ENCODE measurements around the gene PRKACB.

DNA sequence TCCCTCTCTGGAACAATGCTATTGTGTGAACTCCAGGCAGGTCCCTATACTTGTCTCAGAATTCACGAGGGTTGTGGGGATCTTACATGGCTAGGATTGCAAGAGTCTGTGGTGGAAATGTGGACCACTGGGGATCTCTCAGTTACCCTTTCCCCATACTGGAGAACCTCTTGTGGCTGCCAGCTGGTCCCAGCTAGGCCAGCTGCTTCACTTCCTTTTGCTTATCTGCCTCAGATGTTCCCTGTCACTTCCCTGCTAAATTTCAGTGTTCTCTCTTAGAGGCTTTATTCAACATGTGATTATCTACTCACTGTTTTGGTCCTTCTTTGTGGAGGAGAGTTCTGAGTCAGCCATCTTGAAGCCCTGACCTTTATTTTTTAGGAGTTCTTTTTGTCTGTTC, 81.6 kb downstream of the PRKACB start:
- TF ChIP-seq, protein P1, sequence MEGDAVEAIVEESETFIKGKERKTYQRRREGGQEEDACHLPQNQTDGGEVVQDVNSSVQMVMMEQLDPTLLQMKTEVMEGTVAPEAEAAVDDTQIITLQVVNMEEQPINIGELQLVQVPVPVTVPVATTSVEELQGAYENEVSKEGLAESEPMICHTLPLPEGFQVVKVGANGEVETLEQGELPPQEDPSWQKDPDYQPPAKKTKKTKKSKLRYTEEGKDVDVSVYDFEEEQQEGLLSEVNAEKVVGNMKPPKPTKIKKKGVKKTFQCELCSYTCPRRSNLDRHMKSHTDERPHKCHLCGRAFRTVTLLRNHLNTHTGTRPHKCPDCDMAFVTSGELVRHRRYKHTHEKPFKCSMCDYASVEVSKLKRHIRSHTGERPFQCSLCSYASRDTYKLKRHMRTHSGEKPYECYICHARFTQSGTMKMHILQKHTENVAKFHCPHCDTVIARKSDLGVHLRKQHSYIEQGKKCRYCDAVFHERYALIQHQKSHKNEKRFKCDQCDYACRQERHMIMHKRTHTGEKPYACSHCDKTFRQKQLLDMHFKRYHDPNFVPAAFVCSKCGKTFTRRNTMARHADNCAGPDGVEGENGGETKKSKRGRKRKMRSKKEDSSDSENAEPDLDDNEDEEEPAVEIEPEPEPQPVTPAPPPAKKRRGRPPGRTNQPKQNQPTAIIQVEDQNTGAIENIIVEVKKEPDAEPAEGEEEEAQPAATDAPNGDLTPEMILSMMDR (conservative IDR thresholded peaks at IDR 0.05 in 1 of 2, IDR thresholded peaks at IDR 0.05 in 1 of 2; ENCODE audit: extremely low read depth in 1 of 2, insufficient read depth in 1 of 2, low read depth in 1 of 2, low read length in 2 of 2), result no peak
- no peak for TF ChIP-seq EZH2 (IDR thresholded peaks at IDR 0.05; ENCODE audit: borderline replicate concordance, low read length)

Data from mammary epithelial cell (primary cell).